Nephron (organoid): ENCODE results near the gene ERG.

Experiments used
- H3K27ac Mint-ChIP-seq, 3 experiments: 2 replicates each; pipeline ENCODE4 v1.8.0; 2020; ENCODE audit warnings: mixed read lengths in 3 of 3, mild to moderate bottlenecking in 2 of 3, moderate library complexity in 1 of 3
- H3K27me3 Mint-ChIP-seq: 2 replicates; pipeline ENCODE4 v1.8.0; 2021; ENCODE audit warnings: low read depth, mild to moderate bottlenecking, moderate library complexity, mixed read lengths
- H3K36me3 Mint-ChIP-seq: 2 replicates; pipeline ENCODE4 v1.8.0; 2020; ENCODE audit warnings: low read depth, mixed read lengths
- H3K4me1 Mint-ChIP-seq: 2 replicates; pipeline ENCODE4 v1.8.0; 2020; ENCODE audit warnings: mixed read lengths
- H3K4me3 Mint-ChIP-seq, 3 experiments: 2 replicates each; pipeline ENCODE4 v1.8.0; 2020; ENCODE audit warnings: mild to moderate bottlenecking in 3 of 3, mixed read lengths in 3 of 3, moderate library complexity in 2 of 3
- H3K9me3 Mint-ChIP-seq: 2 replicates; pipeline ENCODE4 v1.8.0; 2020; ENCODE audit warnings: mixed read lengths
- CTCF ChIP-seq, 3 experiments: fragments of 200-600 bp; sonication (generic); IDR thresholded peaks; one replicate each; pipeline ENCODE4 v1.5.0; 2021; ENCODE audit warnings: antibody characterized with exemption in 3 of 3; ENCODE audit not compliant: unreplicated experiment in 3 of 3

ERG gene

GRCh38 chr21:38384238-38384560 is 114.1 kb downstream of the ERG start:
- TF ChIP-seq CTCF (IDR thresholded peaks at IDR 0.05; ENCODE audit: unreplicated experiment in 3 of 3), result no peak
- Mint-ChIP-seq H3K4me3 (no peak overlapping the region), H3K27me3 (peaks cover 22% of the 10 kb centered on the region), H3K4me1 (peaks cover 26% of the 10 kb centered on the region), H3K27ac (no peak overlapping the region), H3K9me3 (no peaks in the 10 kb centered on the region), H3K36me3 (no peaks in the 10 kb centered on the region)

DNA sequence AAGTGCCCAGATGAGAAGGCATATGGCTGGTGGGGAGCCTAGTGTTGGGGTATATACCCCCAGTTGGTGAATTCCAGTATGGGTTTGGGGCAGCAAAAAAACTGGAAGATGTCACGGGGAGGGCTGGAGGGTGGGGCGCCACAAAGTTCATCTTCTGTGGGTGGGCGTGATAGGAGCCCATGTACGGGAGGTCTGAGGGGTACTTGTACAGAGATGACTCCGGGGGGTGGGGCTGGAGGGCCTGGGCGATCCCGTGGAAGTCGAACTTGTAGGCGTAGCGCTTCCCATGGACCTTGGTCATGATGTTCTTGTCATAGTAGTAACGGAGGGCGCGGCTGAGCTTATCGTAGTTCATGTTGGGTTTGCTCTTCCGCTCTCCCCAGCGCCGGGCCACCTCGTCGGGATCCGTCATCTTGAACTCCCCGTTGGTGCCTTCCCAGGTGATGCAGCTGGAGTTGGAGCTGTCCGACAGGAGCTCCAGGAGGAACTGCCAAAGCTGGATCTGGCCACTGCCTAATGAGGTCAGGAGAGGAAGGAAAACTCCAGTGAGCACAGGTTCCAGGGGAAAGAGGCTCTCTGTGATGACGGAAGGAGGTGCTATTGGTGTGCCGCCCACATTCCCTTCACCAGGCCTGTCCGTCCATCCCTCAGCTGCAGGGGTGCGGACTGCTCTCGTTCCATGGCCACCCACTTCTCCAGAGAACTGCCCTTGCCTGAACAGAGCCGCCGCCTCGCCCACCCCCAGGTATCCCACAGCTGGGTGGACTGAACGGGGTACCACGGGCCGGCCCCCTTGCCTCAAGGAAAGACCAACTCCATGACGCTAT is 114.7 kb downstream of the ERG start:
- no peak overlapping the region for H3K4me3 Mint-ChIP-seq
- no peaks in the 10 kb centered on the region for H3K36me3 Mint-ChIP-seq
- H3K4me1 Mint-ChIP-seq, result peaks cover 26% of the 10 kb centered on the region
- H3K27me3 Mint-ChIP-seq, result peaks cover 22% of the 10 kb centered on the region
- H3K27ac Mint-ChIP-seq, result no peak overlapping the region
- TF ChIP-seq CTCF (IDR thresholded peaks at IDR 0.05; ENCODE audit: unreplicated experiment in 3 of 3), result no peak
- no peaks in the 10 kb centered on the region for H3K9me3 Mint-ChIP-seq

DNA sequence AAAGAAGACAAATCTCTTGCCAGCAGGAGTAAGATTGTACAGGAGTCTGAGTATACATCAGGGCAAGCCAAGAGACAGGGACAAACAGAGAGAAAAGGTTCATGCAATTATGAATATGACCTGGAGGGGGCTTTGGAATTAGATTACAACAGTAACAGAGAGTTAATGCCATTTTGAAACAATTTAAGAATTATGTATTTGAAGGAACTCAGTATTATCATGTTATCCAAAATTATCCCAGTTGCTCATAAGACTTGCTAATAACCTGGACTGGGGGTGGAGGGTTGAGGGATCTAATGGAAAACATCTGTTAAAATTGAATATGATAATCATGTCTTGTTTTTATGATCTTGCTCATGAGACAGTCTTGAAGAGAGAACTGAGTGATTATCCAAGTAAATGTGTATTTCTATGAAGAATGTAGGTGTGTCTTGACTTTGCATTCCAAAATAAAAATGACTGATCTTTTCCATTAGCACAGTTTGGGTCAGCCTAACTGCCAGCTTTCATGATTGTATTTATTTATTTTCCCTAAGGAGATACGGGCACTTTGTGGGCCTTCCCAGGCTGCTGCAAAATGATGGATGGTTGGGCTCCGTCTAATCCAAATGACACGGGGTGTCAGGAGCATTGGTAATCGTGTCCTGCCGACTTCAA is 117.7 kb downstream of the ERG start:
- H3K4me1 Mint-ChIP-seq, result peaks cover 21% of the 10 kb centered on the region
- peak overlapping the region in 2 of 3 experiments; percentile 3 for H3K27ac Mint-ChIP-seq
- no peak overlapping the region for H3K4me3 Mint-ChIP-seq
- H3K27me3 Mint-ChIP-seq, result peaks cover 8% of the 10 kb centered on the region
- H3K36me3 Mint-ChIP-seq, result no peaks in the 10 kb centered on the region
- no peaks in the 10 kb centered on the region for H3K9me3 Mint-ChIP-seq
- peak; percentile 35 to 55 (median 41) for TF ChIP-seq CTCF (IDR thresholded peaks at IDR 0.05; ENCODE audit: unreplicated experiment in 3 of 3)

DNA sequence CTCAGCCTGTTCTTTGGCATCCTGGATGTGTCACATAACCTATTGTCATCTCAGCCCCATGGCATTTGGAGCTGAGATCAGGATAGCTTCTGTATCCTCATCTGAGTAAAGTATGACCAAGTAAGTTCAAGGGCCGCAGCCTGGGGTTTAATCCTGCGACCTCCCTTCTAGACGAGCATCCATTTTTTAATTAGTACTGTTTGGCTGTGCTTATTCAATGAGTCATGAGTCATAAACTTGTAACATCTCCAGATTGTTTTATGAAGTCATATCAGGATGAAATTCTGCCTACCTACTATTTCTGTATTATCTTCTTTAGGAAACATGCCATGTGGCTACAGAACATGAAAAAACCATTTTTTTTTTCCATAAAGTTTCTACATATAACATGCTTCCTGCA is 119.1 kb downstream of the ERG start:
- Mint-ChIP-seq H3K27me3 (peaks cover 8% of the 10 kb centered on the region), H3K36me3 (no peaks in the 10 kb centered on the region), H3K27ac (no peak overlapping the region), H3K4me3 (no peak overlapping the region), H3K9me3 (peaks cover 4% of the 10 kb centered on the region), H3K4me1 (peaks cover 12% of the 10 kb centered on the region)
- no peak for TF ChIP-seq CTCF (IDR thresholded peaks at IDR 0.05; ENCODE audit: unreplicated experiment in 3 of 3)

- Mint-ChIP-seq H3K9me3 (peaks cover 13% of the 10 kb centered on the region), H3K27ac (no peak overlapping the region), H3K4me1 (peaks cover 11% of the 10 kb centered on the region), H3K27me3 (no peaks in the 10 kb centered on the region), H3K36me3 (no peaks in the 10 kb centered on the region), H3K4me3 (no peak overlapping the region)
- TF ChIP-seq CTCF (IDR thresholded peaks at IDR 0.05; ENCODE audit: unreplicated experiment in 3 of 3), result no peak
Observed at GRCh38 chr21:38377165-38378088, 120.8 kb downstream of the ERG start.
